HepG2 (cell line): ENCODE measurements around the gene IFI35. TPM values are rescaled to one million over a fixed set of nuclear protein-coding genes. Genes with fewer than 3 reads are reported as not detected.
A peak's percentile ranks its signal among the peaks of the same experiment; 100 is the strongest.

Source experiments
- ESRRA ChIP-seq: sonication (generic); formaldehyde crosslinking; IDR thresholded peaks from 2 replicates; pipeline ENCODE4 v1.5.1; 2020; ENCODE audit warnings: mild to moderate bottlenecking, low read depth, missing genetic modification reagents
- HMGA1 ChIP-seq: sonication (generic); formaldehyde crosslinking; conservative IDR thresholded peaks from 2 replicates; pipeline ENCODE4 v1.4.0; 2020; ENCODE audit warnings: missing genetic modification reagents
- HNRNPK ChIP-seq: fragments of 200-400 bp; formaldehyde crosslinking; IDR thresholded peaks from 2 replicates; pipeline ENCODE4 v1.6.1; 2018; ENCODE audit warnings: low read length, low read depth, moderate library complexity, mild to moderate bottlenecking; ENCODE audit not compliant: poor library complexity, severe bottlenecking
- HNRNPL ChIP-seq: fragments of 200-400 bp; formaldehyde crosslinking; IDR thresholded peaks from 2 replicates; pipeline ENCODE4 v1.6.1; 2017; ENCODE audit warnings: mild to moderate bottlenecking, low read depth, low read length
- ISL2 ChIP-seq: sonication (generic); formaldehyde crosslinking; IDR thresholded peaks from 2 replicates; pipeline ENCODE4 v1.5.0; 2020; ENCODE audit warnings: missing genetic modification reagents
- KMT2B ChIP-seq: IDR thresholded peaks from 2 replicates; pipeline ENCODE4 v1.6.1; 2016; ENCODE audit warnings: missing genetic modification reagents, missing compliant biosample characterization
- MIER3 ChIP-seq: IDR thresholded peaks from 2 replicates; pipeline ENCODE4 v1.6.1; 2016; ENCODE audit warnings: missing compliant biosample characterization, borderline replicate concordance
- REXO4 ChIP-seq: sonication (generic); formaldehyde crosslinking; IDR thresholded peaks from 2 replicates; pipeline ENCODE4 v1.8.0; 2022; ENCODE audit warnings: missing genetic modification reagents, mild to moderate bottlenecking, borderline replicate concordance
- TAF15 ChIP-seq: fragments of 200-400 bp; formaldehyde crosslinking; IDR thresholded peaks from one replicate; pipeline ENCODE4 v1.6.1; 2018; ENCODE audit warnings: mild to moderate bottlenecking, low read depth, low read length; ENCODE audit not compliant: poor library complexity, severe bottlenecking
- ZFP82 ChIP-seq: sonication (generic); formaldehyde crosslinking; IDR thresholded peaks from 2 replicates; pipeline ENCODE4 v1.5.1; 2020; ENCODE audit warnings: mild to moderate bottlenecking, missing genetic modification reagents, borderline replicate concordance
- ZNF121 ChIP-seq: sonication (generic); formaldehyde crosslinking; IDR thresholded peaks from 2 replicates; pipeline ENCODE4 v1.5.0; 2020; ENCODE audit warnings: mild to moderate bottlenecking, missing genetic modification reagents
- ZNF383 ChIP-seq: sonication (generic); formaldehyde crosslinking; IDR thresholded peaks from 2 replicates; pipeline ENCODE4 v1.4.0; 2020; ENCODE audit warnings: missing genetic modification reagents, mild to moderate bottlenecking, borderline replicate concordance
- ZNF496 ChIP-seq: sonication (generic); formaldehyde crosslinking; IDR thresholded peaks from 2 replicates; pipeline ENCODE4 v1.8.1; 2023; ENCODE audit warnings: mild to moderate bottlenecking, moderate library complexity, missing genetic modification reagents; ENCODE audit not compliant: insufficient replicate concordance
- ZNF678 ChIP-seq: sonication (generic); formaldehyde crosslinking; IDR thresholded peaks from 2 replicates; pipeline ENCODE4 v1.4.0; 2020; ENCODE audit warnings: mild to moderate bottlenecking, missing genetic modification reagents
- ZZZ3 ChIP-seq: sonication (generic); formaldehyde crosslinking; IDR thresholded peaks from 2 replicates; pipeline ENCODE4 v1.4.0; 2020; ENCODE audit warnings: missing genetic modification reagents, mild to moderate bottlenecking, borderline replicate concordance
- polyA plus RNA-seq, 8 experiments: library from polyadenylated mRNA; depleted of rRNA in 3 of 8; stranded (reverse) in 7 of 8; unstranded in 1 of 8; fragments of >200 nt; fragmentation: Illumina TruSeq in 4 of 8; extraction: Trizol in 4 of 8; gene quantifications; 2 replicates each; pipeline versions ENCODE4 v1.2.1 to v1.2.3, GENCODE V29; 2011 to 2016; ENCODE audit warnings: low read depth in 4 of 8, missing spikeins in 1 of 8, mixed read lengths in 1 of 8; ENCODE audit not compliant: insufficient read depth in 1 of 8
- total RNA-seq, 5 experiments: library from RNA; depleted of rRNA; stranded (reverse); fragments of >200 nt; fragmentation: Illumina TruSeq; extraction: Trizol; gene quantifications; 2 replicates each; pipeline ENCODE4 v1.2.3, GENCODE V29; 2016; ENCODE audit warnings: low read depth in 1 of 5
- TF ChIP-seq, protein P1 (sequence below): sonication (generic); formaldehyde crosslinking; conservative IDR thresholded peaks from 2 replicates; pipeline ENCODE4 v1.8.1; 2023; ENCODE audit warnings: missing genetic modification reagents
- TF ChIP-seq, protein P2 (sequence below): sonication (generic); formaldehyde crosslinking; conservative IDR thresholded peaks from 2 replicates; pipeline ENCODE4 v1.4.0; 2020; ENCODE audit warnings: missing genetic modification reagents
- TF ChIP-seq, protein P3 (sequence below): sonication (generic); formaldehyde crosslinking; IDR thresholded peaks from 2 replicates; pipeline ENCODE4 v1.4.0; 2020; ENCODE audit warnings: missing genetic modification reagents
- TF ChIP-seq, protein P4 (sequence below), 2 experiments: sonication (generic) in 1 of 2; formaldehyde crosslinking in 1 of 2; IDR thresholded peaks; 2 replicates each; pipeline versions ENCODE4 v1.5.1 to v1.6.1; 2011 to 2020; ENCODE audit warnings: borderline replicate concordance in 1 of 2, low read depth in 1 of 2, low read length in 1 of 2, mild to moderate bottlenecking in 1 of 2, missing genetic modification reagents in 1 of 2, moderate library complexity in 1 of 2
- TF ChIP-seq, protein P5 (sequence below): fragments of 450-650 bp; IDR thresholded peaks from 2 replicates; pipeline ENCODE4 v1.6.1; 2017

IFI35 gene
- total and polyA plus RNA-seq, 2 of the 13 experiments (the other 11 are each of a cell fraction or from before 2014, with no cell fraction given), result 28.9 to 38.1 TPM

DNA sequence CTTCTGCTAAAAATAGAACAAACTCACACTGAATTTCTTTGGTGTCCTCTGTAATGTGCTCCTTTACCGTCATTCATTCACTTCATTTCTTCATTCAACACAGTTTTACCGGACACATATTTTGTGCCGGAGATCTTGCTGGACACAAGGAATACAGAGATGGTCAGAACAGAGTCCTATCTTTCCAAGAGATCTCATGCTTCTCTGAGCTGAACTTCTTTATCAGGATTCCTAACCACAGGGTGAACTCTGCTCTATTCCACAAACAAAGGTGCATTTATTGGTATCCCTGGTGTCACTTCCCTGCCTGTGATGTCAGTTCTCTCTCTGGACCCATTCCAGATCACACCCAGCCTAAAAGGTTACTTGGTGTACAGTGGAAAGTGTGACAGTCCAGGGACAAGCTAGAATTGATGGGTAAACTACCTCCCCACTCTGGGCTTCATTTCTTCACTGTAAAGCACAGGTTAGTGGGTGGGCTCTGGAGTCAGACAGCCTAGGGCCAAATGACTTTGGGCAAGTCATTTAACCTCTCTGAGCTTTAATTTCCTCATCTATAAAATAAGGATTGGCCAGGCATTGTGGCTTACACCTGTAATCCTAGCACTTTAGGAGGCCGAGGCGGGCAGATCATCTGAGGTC, 4.2 kb downstream of the IFI35 start (continued):
- TF ChIP-seq, protein P1, sequence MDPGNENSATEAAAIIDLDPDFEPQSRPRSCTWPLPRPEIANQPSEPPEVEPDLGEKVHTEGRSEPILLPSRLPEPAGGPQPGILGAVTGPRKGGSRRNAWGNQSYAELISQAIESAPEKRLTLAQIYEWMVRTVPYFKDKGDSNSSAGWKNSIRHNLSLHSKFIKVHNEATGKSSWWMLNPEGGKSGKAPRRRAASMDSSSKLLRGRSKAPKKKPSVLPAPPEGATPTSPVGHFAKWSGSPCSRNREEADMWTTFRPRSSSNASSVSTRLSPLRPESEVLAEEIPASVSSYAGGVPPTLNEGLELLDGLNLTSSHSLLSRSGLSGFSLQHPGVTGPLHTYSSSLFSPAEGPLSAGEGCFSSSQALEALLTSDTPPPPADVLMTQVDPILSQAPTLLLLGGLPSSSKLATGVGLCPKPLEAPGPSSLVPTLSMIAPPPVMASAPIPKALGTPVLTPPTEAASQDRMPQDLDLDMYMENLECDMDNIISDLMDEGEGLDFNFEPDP (CRISPR knock-in tag), result no peak
- TF ChIP-seq HNRNPK (no peak), REXO4 (CRISPR knock-in tag) (no peak), ESRRA (no peak), ZNF383 (CRISPR knock-in tag) (no peak), HMGA1 (CRISPR knock-in tag) (no peak), KMT2B (CRISPR knock-in tag) (0 out of 2 replicates have a peak, but pooled peaks have one; percentile 43), HNRNPL (no peak), TAF15 (no peak), ZFP82 (CRISPR knock-in tag) (no peak), MIER3 (CRISPR knock-in tag) (peak; percentile 75; the same call in 1 of the 2 replicates), ZNF121 (CRISPR knock-in tag) (no peak), ISL2 (peak; percentile 37; the same call in 1 of the 2 replicates), ZNF496 (CRISPR knock-in tag) (no peak), ZNF678 (CRISPR knock-in tag) (no peak), ZZZ3 (CRISPR knock-in tag) (no peak)
- TF ChIP-seq, protein P2, sequence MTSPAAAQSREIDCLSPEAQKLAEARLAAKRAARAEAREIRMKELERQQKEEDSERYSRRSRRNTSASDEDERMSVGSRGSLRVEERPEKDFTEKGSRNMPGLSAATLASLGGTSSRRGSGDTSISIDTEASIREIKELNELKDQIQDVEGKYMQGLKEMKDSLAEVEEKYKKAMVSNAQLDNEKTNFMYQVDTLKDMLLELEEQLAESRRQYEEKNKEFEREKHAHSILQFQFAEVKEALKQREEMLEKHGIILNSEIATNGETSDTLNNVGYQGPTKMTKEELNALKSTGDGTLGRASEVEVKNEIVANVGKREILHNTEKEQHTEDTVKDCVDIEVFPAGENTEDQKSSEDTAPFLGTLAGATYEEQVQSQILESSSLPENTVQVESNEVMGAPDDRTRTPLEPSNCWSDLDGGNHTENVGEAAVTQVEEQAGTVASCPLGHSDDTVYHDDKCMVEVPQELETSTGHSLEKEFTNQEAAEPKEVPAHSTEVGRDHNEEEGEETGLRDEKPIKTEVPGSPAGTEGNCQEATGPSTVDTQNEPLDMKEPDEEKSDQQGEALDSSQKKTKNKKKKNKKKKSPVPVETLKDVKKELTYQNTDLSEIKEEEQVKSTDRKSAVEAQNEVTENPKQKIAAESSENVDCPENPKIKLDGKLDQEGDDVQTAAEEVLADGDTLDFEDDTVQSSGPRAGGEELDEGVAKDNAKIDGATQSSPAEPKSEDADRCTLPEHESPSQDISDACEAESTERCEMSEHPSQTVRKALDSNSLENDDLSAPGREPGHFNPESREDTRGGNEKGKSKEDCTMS, result no peak
- TF ChIP-seq, protein P3, sequence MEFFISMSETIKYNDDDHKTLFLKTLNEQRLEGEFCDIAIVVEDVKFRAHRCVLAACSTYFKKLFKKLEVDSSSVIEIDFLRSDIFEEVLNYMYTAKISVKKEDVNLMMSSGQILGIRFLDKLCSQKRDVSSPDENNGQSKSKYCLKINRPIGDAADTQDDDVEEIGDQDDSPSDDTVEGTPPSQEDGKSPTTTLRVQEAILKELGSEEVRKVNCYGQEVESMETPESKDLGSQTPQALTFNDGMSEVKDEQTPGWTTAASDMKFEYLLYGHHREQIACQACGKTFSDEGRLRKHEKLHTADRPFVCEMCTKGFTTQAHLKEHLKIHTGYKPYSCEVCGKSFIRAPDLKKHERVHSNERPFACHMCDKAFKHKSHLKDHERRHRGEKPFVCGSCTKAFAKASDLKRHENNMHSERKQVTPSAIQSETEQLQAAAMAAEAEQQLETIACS (CRISPR knock-in tag), result no peak
- TF ChIP-seq, protein P4, sequence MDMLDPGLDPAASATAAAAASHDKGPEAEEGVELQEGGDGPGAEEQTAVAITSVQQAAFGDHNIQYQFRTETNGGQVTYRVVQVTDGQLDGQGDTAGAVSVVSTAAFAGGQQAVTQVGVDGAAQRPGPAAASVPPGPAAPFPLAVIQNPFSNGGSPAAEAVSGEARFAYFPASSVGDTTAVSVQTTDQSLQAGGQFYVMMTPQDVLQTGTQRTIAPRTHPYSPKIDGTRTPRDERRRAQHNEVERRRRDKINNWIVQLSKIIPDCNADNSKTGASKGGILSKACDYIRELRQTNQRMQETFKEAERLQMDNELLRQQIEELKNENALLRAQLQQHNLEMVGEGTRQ (IDR thresholded peaks at IDR 0.05; ENCODE audit: low read depth, low read length), result no peak
- TF ChIP-seq, protein P4 (CRISPR knock-in tag; IDR thresholded peaks at IDR 0.05; ENCODE audit: borderline replicate concordance), result no peak
- TF ChIP-seq, protein P5, sequence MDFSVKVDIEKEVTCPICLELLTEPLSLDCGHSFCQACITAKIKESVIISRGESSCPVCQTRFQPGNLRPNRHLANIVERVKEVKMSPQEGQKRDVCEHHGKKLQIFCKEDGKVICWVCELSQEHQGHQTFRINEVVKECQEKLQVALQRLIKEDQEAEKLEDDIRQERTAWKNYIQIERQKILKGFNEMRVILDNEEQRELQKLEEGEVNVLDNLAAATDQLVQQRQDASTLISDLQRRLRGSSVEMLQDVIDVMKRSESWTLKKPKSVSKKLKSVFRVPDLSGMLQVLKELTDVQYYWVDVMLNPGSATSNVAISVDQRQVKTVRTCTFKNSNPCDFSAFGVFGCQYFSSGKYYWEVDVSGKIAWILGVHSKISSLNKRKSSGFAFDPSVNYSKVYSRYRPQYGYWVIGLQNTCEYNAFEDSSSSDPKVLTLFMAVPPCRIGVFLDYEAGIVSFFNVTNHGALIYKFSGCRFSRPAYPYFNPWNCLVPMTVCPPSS, result no peak
